IPS-20b (cell line): ENCODE results near the gene SGMS1.
A peak's percentile ranks its signal among the peaks of the same experiment; 100 is the strongest.

Experiments
- H3K27ac ChIP-seq: one replicate; pipeline ENCODE4 v1.5.1; 2013; ENCODE audit warnings: low read length
- H3K27me3 ChIP-seq: 2 replicates; pipeline ENCODE4 v1.6.1; 2013; ENCODE audit warnings: mild to moderate bottlenecking, low read length, inconsistent platforms; ENCODE audit not compliant: insufficient read depth
- H3K36me3 ChIP-seq: 2 replicates; pipeline ENCODE4 v1.6.1; 2013; ENCODE audit warnings: low read depth, mild to moderate bottlenecking, inconsistent platforms, low read length, moderate library complexity; ENCODE audit not compliant: insufficient read depth
- H3K4me1 ChIP-seq: 2 replicates; pipeline ENCODE4 v1.6.1; 2013; ENCODE audit warnings: mild to moderate bottlenecking, control low read depth, inconsistent platforms, low read length, moderate library complexity; ENCODE audit not compliant: insufficient read depth
- H3K4me3 ChIP-seq: 2 replicates; pipeline ENCODE4 v1.5.1; 2013; ENCODE audit warnings: mild to moderate bottlenecking, low read length, inconsistent platforms
- H3K9ac ChIP-seq: 2 replicates; pipeline ENCODE4 v1.6.1; 2013; ENCODE audit warnings: low read depth, mild to moderate bottlenecking, inconsistent platforms, low read length, moderate library complexity
- H3K9me3 ChIP-seq: 2 replicates; pipeline ENCODE4 v1.6.1; 2013; ENCODE audit warnings: mild to moderate bottlenecking, low read depth, low read length, inconsistent platforms; ENCODE audit not compliant: insufficient read depth

Gene SGMS1

DNA sequence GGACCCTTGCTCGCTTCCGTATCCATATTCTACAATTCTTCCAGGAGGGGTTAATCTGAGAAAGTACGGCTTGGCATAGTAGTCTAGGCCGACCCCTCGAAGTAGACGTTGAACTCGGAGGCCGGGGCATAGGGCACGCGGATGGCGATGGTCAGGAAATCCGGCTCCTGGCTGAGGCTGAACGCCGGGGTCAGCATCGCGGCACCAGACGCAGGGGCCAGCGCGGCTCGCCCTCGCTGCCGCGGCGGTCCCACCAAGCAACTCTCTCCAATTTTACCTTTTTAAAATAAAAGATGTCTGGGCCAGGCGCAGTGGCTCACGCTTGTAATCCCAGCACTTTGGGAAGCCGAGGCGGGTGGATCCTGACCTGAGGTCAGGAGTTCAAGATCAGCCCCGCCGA lies 7.3 kb upstream of the SGMS1 start:
- H3K27me3 ChIP-seq, result no peaks in the 10 kb centered on the region
- peaks cover 30% of the 10 kb centered on the region for H3K4me1 ChIP-seq
- no peaks in the 10 kb centered on the region for H3K9me3 ChIP-seq
- H3K27ac ChIP-seq, result no peak overlapping the region
- no peak overlapping the region for H3K9ac ChIP-seq
- H3K4me3 ChIP-seq, result no peak overlapping the region
- H3K36me3 ChIP-seq, result no peaks in the 10 kb centered on the region

DNA sequence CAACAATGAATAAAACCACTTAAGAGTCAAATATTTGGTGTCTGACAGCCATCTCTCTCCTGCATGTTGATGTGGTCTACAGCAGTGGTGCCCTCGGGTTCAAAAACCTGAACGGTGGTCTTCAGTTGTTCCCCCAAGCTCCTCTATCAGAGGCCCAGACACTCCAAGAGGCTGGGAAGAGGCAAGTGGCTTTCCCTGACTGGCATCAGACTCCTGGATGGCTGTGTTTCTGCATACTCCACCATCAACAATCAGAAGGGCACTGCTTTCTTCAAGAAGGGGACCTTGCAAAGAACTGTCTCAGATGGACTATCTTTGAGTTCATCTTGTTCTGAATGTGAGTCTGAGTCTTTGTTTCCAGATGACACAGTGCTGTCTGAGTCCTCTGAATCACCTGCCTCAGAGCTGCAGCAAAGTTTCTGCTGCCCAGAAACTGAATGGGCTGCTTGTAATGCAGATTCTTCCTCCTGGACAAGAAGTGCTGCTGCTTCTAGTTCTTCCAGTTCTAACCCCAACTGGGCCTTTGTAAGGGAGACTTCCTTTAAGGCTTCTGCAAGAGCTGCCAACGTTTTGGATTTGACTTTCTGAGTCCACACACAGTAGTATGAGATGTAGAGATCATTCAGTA lies 5.9 kb upstream of the SGMS1 start:
- peak overlapping the region; percentile 38; the same call in 1 of the 2 replicates for H3K9ac ChIP-seq
- H3K4me1 ChIP-seq, result peaks cover 32% of the 10 kb centered on the region
- no peaks in the 10 kb centered on the region for H3K36me3 ChIP-seq
- no peak overlapping the region for H3K4me3 ChIP-seq
- no peaks in the 10 kb centered on the region for H3K9me3 ChIP-seq
- no peak overlapping the region for H3K27ac ChIP-seq
- H3K27me3 ChIP-seq, result no peaks in the 10 kb centered on the region

DNA sequence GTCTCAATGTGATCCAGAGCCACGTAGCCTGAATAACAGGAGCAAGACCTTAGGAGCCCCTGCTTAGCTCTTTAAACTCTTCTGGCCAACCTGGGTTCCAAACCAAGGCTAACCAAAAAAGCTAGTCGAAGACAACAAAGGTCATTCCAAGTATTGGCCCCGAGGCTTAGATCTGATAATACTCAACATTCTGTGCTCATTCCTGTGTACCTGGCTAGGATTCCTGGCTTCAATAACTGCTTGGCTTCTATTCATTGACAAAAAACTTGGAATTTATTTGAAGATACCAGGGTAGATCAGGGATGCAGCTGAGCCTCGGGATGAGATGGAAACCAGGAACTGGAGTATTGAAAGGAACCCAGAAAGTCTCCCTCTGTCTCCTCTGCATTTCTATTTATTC lies 4.1 kb upstream of the SGMS1 start:
- Histone ChIP-seq H3K27ac (no peak overlapping the region), H3K4me1 (peaks cover 32% of the 10 kb centered on the region), H3K27me3 (no peaks in the 10 kb centered on the region; the same call in 1 of the 2 replicates), H3K9me3 (no peaks in the 10 kb centered on the region), H3K9ac (no peak overlapping the region), H3K36me3 (no peaks in the 10 kb centered on the region), H3K4me3 (no peak overlapping the region)

DNA sequence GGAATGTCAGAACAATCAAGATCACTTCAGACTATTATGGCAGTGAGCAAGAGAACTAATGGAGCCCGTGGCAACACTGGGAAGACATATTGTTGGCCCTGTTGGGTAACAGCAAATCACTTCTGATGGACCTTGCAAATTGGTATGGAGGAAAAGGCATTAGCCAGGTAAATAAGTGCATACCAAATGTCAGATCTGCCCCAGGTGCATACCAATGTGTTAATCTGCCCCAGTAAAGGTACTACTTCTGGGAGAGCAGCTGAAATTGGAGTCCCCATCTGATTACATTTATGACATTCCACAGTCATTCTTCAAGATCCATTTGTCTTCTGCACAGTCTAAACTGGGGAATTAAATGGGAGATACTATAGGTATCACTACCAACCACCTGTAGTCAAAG lies 3.7 kb upstream of the SGMS1 start:
- H3K9me3 ChIP-seq, result no peaks in the 10 kb centered on the region
- no peak overlapping the region for H3K27ac ChIP-seq
- H3K4me1 ChIP-seq, result peaks cover 32% of the 10 kb centered on the region

DNA sequence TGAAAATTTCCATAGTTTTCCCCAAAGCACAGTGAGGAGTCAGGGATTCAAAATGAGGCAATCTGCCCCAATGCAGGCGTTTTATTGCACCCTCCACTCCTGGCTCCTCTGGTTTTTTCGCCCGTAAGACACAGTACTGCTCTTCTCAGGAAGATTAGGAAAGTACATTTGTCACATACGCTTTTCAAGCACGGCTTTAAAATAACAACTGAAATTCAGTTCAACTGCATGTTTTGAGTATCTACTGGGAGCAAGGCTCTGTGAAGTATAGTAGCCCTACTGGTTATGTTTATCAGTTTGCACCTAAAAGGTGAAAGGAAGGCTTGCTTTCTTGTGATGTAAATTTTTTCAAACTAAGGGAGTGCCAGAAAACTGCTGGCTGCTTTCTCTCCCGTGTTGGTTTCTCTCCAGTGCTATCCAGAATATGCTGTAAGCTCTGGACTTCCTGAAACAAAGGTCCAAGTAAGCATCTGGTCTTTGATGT lies 1.9 kb upstream of the SGMS1 start:
- no peaks in the 10 kb centered on the region for H3K9me3 ChIP-seq
- H3K4me3 ChIP-seq, result peak overlapping the region; percentile 93
- H3K4me1 ChIP-seq, result peaks cover 41% of the 10 kb centered on the region
- H3K9ac ChIP-seq, result peak overlapping the region; percentile 98
- H3K27me3 ChIP-seq, result peaks cover 4% of the 10 kb centered on the region; the same call in 1 of the 2 replicates
- H3K36me3 ChIP-seq, result no peaks in the 10 kb centered on the region
- peak overlapping the region; percentile 97 for H3K27ac ChIP-seq

More for the DNA sequence above, 3.7 kb upstream of the SGMS1 start:
- Histone ChIP-seq H3K27me3 (peaks cover 4% of the 10 kb centered on the region; the same call in 1 of the 2 replicates), H3K9ac (no peak overlapping the region), H3K36me3 (no peaks in the 10 kb centered on the region), H3K4me3 (no peak overlapping the region)

DNA sequence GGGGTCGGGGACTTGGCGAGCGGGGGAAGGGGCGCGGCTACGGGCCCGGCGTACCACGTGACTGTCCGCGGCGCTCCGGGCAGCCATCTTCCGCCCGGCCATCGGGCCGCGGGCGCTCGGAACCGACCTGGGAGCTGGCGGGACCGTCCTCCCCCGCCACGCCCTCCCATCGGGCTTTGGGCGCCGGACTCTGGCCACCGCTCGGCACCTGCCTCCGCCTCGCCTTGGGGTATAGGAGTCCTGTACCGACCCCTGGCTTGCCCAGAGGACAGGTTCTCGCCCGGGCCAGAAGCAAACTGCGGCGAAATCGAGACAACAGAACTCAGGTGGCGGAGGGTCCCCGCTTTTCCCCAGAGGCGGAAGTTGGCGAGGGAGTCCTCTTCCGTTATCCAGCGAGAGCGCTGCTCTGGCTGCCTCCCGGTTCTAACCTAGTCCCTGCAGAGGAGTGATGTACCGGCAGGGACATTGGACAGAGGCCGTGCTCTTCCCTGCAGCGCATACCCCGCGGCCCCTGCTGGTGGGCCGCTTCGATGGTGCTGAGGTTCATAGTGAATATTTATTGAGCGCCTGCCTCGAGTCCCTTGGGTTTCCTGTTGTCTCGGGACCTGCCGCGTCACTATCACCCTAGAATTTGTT lies 1.2 kb upstream of the SGMS1 start:
- Histone ChIP-seq H3K27me3 (peaks cover 4% of the 10 kb centered on the region; the same call in 1 of the 2 replicates), H3K27ac (peak overlapping the region; percentile 97), H3K36me3 (no peaks in the 10 kb centered on the region), H3K9ac (peak overlapping the region; percentile 98), H3K4me1 (peaks cover 42% of the 10 kb centered on the region), H3K9me3 (no peaks in the 10 kb centered on the region), H3K4me3 (peak overlapping the region; percentile 93)

DNA sequence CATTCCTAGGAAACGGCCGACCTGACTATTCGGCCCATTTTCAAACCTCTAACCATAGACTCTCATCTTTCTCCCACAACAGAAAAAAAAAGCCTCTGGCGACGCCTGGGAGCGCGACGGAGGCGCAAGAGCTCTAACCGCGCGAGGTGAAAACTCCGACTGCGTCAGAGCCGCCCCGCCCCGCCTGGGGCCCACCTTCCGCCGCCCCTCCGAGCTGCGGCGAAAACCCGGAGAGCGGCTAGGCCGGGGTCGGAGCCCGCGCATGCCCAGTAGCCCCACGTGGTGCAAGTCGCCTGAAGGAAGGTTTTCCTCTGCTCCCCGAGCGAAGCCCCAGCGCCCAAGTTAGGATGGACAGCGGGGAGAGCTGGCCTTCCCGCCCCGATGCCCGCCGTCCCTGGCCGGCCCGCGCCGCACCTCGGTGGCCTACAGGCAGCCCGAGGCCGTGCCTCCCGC lies 683 bp upstream of the SGMS1 start:
- Histone ChIP-seq H3K4me1 (peaks cover 42% of the 10 kb centered on the region), H3K27ac (peak overlapping the region; percentile 97), H3K27me3 (peaks cover 4% of the 10 kb centered on the region; the same call in 1 of the 2 replicates), H3K36me3 (no peaks in the 10 kb centered on the region), H3K9ac (peak overlapping the region; percentile 98), H3K4me3 (peak overlapping the region; percentile 93), H3K9me3 (no peaks in the 10 kb centered on the region)

DNA sequence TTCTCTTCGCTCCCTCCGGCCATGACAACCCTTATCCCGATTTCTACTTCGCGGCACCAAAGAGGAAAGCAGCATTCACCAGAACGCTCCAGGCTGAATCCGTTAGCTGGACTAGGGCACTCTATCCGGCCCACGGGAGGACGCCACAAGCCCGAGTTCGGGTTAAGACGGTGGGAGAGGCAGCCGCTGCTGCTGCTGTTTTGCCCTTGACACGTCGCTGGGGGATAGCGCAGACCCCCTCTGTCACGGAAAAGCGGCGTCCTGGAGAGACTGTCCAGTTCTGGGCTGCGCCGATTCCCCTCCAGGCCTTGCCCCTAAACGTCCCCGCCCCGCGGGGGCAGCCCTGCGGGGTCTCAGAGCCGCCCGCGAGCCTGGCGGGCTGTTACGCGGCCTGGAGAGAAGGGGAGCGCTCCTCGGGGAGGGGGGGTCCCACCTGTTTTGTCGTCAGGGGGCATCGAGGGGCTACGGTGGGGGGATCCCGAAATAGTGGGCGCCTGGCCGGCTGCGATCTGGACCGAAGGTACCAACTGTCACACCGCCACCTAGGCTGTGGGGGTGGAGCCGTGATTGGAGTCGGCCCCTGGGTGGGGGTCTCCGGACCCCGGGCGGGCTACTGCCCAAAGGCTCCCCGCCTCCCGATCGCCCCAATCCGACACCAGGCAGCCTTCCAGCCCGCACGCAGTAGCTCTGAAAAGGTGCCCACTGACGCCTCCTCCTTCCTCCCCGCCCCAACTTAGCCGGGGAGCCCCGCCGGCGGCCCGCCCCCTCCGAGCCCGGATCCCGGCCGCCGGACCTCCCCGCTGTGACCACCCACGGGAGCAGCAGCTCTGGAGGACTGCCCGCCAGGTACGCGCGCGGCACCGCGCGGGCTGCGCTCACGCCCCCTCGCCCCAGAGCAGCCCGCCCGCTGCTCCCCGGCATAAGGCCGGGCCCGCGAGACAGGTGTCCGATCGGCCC lies 772 bp downstream of the SGMS1 start:
- Histone ChIP-seq H3K4me3 (peak overlapping the region; percentile 93), H3K27ac (no peak overlapping the region), H3K27me3 (peaks cover 4% of the 10 kb centered on the region; the same call in 1 of the 2 replicates), H3K9me3 (no peaks in the 10 kb centered on the region), H3K36me3 (no peaks in the 10 kb centered on the region), H3K9ac (peak overlapping the region; percentile 98; the same call in 1 of the 2 replicates), H3K4me1 (peaks cover 50% of the 10 kb centered on the region)

DNA sequence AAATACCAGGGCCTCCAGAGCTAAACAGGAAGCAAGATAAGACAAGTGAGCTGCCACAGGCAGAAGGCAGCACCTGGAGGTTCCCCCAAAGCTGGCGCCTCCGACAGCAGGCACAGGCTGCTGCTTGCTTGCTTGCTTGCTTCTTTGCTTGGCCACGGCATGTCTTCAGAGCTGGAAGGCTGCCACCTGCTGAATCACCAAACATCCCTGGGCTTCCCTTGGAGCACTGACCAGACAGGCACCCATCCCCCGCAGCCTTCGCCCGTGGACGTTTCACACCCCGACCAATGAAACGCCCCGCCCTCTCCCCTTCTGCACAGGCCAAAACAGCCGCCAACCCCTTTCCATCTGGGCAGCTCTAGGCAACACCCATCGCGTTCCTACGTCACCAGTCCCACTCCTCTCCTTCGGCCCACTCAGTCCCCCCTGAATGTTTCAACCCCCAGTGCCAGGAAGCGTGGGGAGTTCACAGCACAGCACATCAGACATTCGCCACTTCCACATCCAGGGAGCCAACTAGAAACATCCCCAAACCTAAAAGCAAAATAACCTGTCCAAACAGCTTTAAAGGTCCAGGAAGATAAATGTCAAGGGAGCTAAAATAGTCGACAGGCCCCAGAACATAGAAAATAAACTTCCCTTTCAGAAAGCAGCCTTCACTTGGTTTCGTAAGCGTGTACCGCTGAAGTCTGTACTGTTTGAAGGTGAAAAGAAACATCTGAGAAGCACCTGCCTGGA lies 1.6 kb downstream of the SGMS1 start:
- H3K36me3 ChIP-seq, result no peaks in the 10 kb centered on the region
- peaks cover 4% of the 10 kb centered on the region; the same call in 1 of the 2 replicates for H3K27me3 ChIP-seq
- no peaks in the 10 kb centered on the region for H3K9me3 ChIP-seq
- H3K9ac ChIP-seq, result peak overlapping the region; percentile 98; the same call in 1 of the 2 replicates
- H3K4me1 ChIP-seq, result peaks cover 48% of the 10 kb centered on the region
- H3K4me3 ChIP-seq, result peak overlapping the region; percentile 93
- no peak overlapping the region for H3K27ac ChIP-seq

DNA sequence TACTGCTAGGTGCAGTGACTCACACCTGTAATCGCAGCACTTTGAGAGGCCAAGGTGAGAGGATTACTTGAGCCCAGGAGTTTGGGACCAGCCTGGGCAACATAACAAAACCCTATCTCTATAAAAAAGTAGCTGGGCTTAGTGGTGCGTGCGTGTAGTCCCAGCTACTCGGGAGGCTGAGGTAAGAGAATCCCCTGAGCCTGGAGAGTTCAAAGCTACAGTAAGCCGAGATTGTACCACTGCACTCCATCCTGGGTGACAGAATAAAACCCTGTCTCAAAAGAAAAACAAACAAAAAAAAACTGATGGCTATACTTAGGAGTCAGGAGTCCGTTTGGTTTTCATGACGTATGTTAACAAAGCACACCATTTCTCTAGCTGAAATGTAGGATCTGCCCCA lies 2.9 kb downstream of the SGMS1 start:
- H3K36me3 ChIP-seq, result no peaks in the 10 kb centered on the region
- no peak overlapping the region for H3K27ac ChIP-seq
- H3K9me3 ChIP-seq, result no peaks in the 10 kb centered on the region
- H3K9ac ChIP-seq, result no peak overlapping the region; the same call in 1 of the 2 replicates
- peaks cover 4% of the 10 kb centered on the region; the same call in 1 of the 2 replicates for H3K27me3 ChIP-seq
- H3K4me3 ChIP-seq, result peak overlapping the region; percentile 93; the same call in 1 of the 2 replicates
- peaks cover 36% of the 10 kb centered on the region for H3K4me1 ChIP-seq
